GM12874 (cell line): ENCODE data around the gene HSPB6.

Experiments used
- CTCF ChIP-seq: IDR thresholded peaks from 2 replicates; pipeline ENCODE4 v1.5.1; 2011; ENCODE audit warnings: low read depth, mild to moderate bottlenecking, control low read depth, low read length, moderate library complexity; ENCODE audit not compliant: insufficient read depth

Gene HSPB6

DNA sequence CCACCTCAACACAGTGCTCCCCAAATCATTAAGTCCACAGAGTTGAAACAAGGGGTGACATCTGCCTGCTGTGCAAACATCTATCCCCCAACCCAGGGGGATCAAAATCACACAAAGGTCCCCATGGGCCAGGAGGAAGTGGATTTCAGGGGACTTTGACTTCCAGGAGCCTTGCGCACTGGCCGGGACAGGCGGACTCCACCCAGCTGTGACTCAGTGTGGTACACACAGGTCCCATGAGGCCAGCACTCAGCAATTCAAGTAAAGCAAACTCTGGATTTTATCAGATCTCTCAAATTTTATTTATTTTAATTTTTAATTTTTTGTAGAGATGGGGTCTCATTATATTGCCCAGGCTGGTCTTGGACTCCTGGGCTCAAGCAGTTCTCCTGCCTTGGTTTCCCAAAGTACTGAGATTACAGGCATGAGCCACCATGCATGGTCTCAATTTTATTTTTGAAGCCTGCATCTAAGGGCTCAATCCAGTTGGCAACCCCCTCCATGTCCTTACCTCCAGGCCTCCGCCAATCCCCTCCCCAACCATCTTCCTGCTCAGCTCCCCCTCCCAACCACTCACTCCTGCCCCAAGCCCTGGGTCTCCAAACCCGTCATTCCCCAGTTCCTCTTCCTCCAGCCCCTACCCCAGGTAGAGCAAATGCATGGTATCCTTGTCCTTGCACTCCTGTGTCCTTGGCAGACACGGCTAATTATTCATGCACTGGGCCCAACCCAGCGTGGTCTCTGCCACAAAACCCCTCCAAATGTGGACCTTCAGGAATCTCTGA is 36.7 kb upstream of the HSPB6 start:
- TF ChIP-seq CTCF: no peak

- TF ChIP-seq CTCF: no peak
Measured at GRCh38 chr19:35792888-35793287, 36.1 kb upstream of the HSPB6 start.

- no peak for TF ChIP-seq CTCF
Measured at GRCh38 chr19:35792312-35792711, 35.5 kb upstream of the HSPB6 start.

DNA sequence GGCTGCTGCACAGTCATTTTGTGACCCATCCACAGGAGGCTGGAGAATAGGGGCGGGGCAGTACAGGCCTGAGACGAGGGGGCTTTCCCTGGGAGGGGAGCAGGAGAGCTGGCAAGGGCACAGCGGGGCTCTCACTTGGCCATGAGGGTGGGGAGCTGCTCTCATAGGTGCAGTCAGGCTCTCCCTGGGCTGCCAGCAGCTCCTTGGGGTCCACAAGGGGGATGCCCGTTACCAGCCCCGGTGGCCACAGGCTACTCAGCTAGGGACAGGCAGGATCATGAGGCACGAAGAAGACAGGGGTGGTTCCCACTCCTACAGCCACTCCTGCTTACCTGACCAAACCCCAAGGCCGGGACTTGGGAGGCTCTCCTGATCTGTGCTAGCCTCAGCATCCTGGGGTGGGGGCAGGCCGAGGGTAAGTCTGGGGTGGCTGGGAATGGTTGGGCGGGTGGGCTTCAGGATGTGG is 35.0 kb upstream of the HSPB6 start:
- TF ChIP-seq CTCF: no peak

DNA sequence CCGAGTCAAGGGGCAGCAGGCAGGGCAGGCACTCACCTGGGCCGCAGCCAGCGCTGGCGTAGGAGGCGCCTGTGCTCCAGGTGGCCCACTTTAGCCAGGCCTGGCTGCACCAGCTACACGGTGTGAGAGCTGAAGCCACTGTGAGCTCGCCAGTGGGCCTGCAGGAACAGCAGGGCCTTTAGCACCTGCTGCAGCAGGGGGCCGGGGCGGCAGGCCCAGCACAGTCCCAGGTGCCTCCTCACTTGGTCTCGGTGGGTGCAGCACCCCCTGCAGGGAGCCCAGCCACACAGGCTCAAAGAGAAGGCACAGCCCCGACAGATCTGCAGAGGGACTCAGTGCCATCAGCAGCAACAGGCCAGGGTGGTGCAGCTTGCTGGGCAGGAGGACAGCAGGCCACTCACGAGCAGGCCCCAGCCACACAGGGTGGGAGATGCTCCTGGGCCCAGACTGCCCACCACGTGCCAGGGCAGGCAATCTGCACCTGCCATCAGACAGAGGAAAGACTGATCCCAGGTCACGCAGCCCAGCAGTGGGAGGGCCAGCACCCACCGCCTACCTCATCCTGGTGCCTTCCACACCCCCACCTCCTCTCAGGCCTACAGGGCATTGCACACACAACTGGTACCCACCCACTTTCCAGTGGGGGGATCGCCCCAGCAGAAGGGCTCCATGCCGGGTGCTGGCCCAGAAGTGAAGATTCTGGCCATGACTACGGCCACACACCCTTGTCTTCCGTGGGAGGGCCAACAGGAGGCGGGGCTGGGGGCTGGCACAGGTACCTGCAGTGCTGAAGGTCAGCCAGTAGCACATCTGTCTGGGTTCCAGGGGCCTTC is 34.4 kb upstream of the HSPB6 start:
- TF ChIP-seq CTCF: peak; percentile 45; the same call in 1 of the 2 replicates

DNA sequence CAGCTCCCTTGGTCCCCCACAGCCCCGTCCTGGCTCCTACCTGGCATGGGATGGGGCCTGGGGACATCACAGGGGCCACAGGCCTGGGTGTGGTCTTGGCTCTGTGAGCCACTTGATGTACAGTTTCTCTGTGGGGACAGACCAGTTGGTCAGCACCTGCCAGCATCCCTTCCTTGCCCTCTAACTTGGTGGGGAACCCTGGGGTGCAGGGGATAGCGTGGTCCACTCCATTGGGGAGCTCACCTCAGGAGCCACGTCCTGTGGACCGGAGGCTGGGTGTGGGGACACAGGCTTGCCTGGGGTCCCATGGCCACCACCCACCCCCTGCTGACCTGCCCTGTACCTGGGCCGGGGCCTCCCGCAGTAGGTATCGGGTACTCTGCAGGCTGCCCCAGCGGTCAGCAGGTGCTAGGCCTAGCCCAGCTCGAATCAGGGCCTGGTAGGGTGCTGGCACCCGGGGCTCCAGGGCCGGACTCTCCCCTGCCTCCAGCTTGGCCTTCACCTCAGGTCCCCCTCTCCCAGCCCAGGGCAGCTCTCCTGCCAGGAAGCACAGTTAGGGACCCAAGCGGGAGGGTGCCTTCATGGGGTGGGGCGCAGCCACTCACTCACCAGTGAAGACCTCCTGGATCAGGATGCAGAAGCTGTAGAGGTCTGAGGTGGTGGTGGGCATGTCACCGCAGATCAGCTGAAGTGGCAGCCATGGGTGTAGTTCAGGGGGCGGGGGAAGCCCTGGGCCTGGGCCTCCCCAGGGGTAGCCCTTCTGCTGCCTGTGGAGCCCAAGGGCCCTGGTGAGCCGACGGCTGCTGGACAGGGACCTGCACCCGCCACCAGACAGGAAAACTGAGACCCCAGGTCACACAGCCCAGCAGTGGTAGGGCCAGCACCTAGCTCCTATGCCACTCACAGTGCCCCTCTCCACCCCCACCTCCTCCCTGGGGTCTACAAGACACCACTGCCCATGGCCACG is 33.4 kb upstream of the HSPB6 start:
- no peak for TF ChIP-seq CTCF
